K562 (cell line): ENCODE data around the gene FKBP15. TPM values are rescaled to one million over a fixed set of nuclear protein-coding genes. Genes with fewer than 3 reads are reported as not detected.

Experiments used
- ATAC-seq: fragments of 200-7000 bp; cut with Tn5 transposase; 3 replicates; pipeline ENCODE4 v1.9.1; 2020; ENCODE audit warnings: moderate library complexity
- BruUV-seq: library from RNA; stranded (reverse); fragments of 400-500 nt; replicated peaks from 2 replicates; lab custom pipeline; 2021; lab: Mats Ljungman, UMichigan
- CTCF ChIA-PET: fragments of 300-600 bp; formaldehyde crosslinking; extraction: SDS; loops from one replicate; lab custom pipeline; 2021; ENCODE audit warnings: low intra/inter-chr PET ratio; lab: Yijun Ruan, JAX
- POLR2A ChIA-PET: fragments of 300-600, 350-650 bp; sonication (Branson Sonifier 250); formaldehyde crosslinking; extraction: SDS; loops from one replicate; lab custom pipeline; 2021; ENCODE audit warnings: antibody characterized with exemption, inconsistent platforms; lab: Yijun Ruan, JAX
- DNase-seq, 4 experiments: peaks; one replicate each; pipeline versions ENCODE4 v3.0.0 to v3.0.0-alpha.2; 2011 to 2018; ENCODE audit warnings: low spot score in 3 of 4, mixed read lengths in 3 of 4; ENCODE audit errors: extremely low read depth in 1 of 4
- FAIRE-seq: peaks from 2 replicates; lab custom pipeline; 2011; peaks lifted over from hg19 to GRCh38; lab: Jason Lieb, UNC
- H2AFZ ChIP-seq: 2 replicates; pipeline ENCODE4 v1.6.0; 2011; ENCODE audit warnings: low read depth, low read length, control low read depth, inconsistent platforms
- H3K27ac ChIP-seq: fragments of 200-600 bp; 3 replicates; pipeline ENCODE4 v1.8.0; 2011; ENCODE audit warnings: low read depth, mild to moderate bottlenecking, control low read depth, inconsistent platforms, low read length, moderate library complexity, mixed read lengths; ENCODE audit errors: extremely low read depth
- H3K27me3 ChIP-seq, 2 experiments: fragments of 300-600 bp in 1 of 2; 2 replicates in 1 of 2; 3 replicates in 1 of 2; pipeline versions ENCODE4 v1.6.0 to v1.8.0; 2011; ENCODE audit warnings: inconsistent platforms in 2 of 2, low read length in 2 of 2, mild to moderate bottlenecking in 1 of 2, mixed read lengths in 1 of 2, moderate library complexity in 1 of 2; ENCODE audit not compliant: control insufficient read depth in 2 of 2, insufficient read depth in 2 of 2
- H3K36me3 ChIP-seq: fragments of 300-600 bp; 3 replicates; pipeline ENCODE4 v1.8.0; 2011; ENCODE audit warnings: mild to moderate bottlenecking, low read length, inconsistent platforms; ENCODE audit not compliant: control insufficient read depth, insufficient read depth
- H3K4me1 ChIP-seq, 2 experiments: fragments of 200-600 bp in 1 of 2; replicated peaks in 1 of 2; 2 replicates in 1 of 2; 3 replicates in 1 of 2; pipeline versions ENCODE4 v1.5.1 to v1.8.0; 2011; ENCODE audit warnings: inconsistent platforms in 2 of 2, low read length in 2 of 2, mild to moderate bottlenecking in 1 of 2, mixed read lengths in 1 of 2, moderate library complexity in 1 of 2; ENCODE audit not compliant: control insufficient read depth in 2 of 2, insufficient read depth in 2 of 2
- H3K4me2 ChIP-seq: 2 replicates; pipeline ENCODE4 v1.6.1; 2011; ENCODE audit warnings: low read length, control low read depth, inconsistent platforms, mixed read lengths; ENCODE audit not compliant: insufficient read depth
- H3K4me3 ChIP-seq: fragments of 200-600 bp; sonication (generic), shearing (Covaris generic); 2 replicates; pipeline ENCODE4 v1.5.1; 2016; ENCODE audit warnings: control low read depth, inconsistent platforms
- H3K79me2 ChIP-seq: fragments of 200-600 bp; 3 replicates; pipeline ENCODE4 v1.8.0; 2011; ENCODE audit warnings: low read length, inconsistent platforms; ENCODE audit not compliant: control insufficient read depth, insufficient read depth
- H3K9ac ChIP-seq, 2 experiments: 2 replicates each; pipeline versions ENCODE4 v1.6.0 to v1.6.1; 2011; ENCODE audit warnings: low read depth in 2 of 2, low read length in 2 of 2, control low read depth in 1 of 2, inconsistent platforms in 1 of 2, mild to moderate bottlenecking in 1 of 2, mixed read lengths in 1 of 2; ENCODE audit not compliant: insufficient read depth in 1 of 2
- H3K9me1 ChIP-seq: one replicate; pipeline ENCODE4 v1.6.0; 2011; ENCODE audit warnings: inconsistent platforms, mild to moderate bottlenecking, low read length, moderate library complexity; ENCODE audit not compliant: control insufficient read depth, insufficient read depth
- H3K9me3 ChIP-seq: replicated peaks from 2 replicates; pipeline ENCODE4 v1.5.1; 2011; ENCODE audit warnings: low read depth, low read length, inconsistent platforms; ENCODE audit not compliant: control insufficient read depth, insufficient read depth
- H4K20me1 ChIP-seq: replicated peaks from 2 replicates; pipeline ENCODE4 v1.6.1; 2011; ENCODE audit warnings: low read length, inconsistent platforms, mixed read lengths; ENCODE audit not compliant: control insufficient read depth, insufficient read depth
- DDX20 ChIP-seq: fragments of 450-650 bp; IDR thresholded peaks from 2 replicates; pipeline ENCODE4 v1.6.1; 2016; ENCODE audit warnings: missing genetic modification characterization, low read depth, mild to moderate bottlenecking, missing compliant biosample characterization, moderate library complexity
- U2AF1 ChIP-seq: fragments of 200-400 bp; formaldehyde crosslinking; optimal IDR thresholded peaks from 2 replicates; pipeline ENCODE3; 2017; ENCODE audit warnings: mild to moderate bottlenecking, low read depth, low read length, moderate library complexity
- ZNF707 ChIP-seq: fragments of 250-450 bp; sonication (Bioruptor Pico); conservative IDR thresholded peaks from 2 replicates; pipeline ENCODE4 v1.8.0; 2022; ENCODE audit warnings: inconsistent platforms, mild to moderate bottlenecking, moderate library complexity
- WGBS: fragments of 100-300 bp; shearing (Covaris generic); methylation state at CpG from one replicate; pipeline ENCODE4 v1.1.6; 2016; ENCODE audit warnings: low coverage, mixed read lengths; ENCODE audit not compliant: insufficient coverage; ENCODE audit errors: missing lambda C conversion rate; 5-methylcytosine and 5-hydroxymethylcytosine counted together
- in situ Hi-C: fragments of 300-500 bp; cut with MboI; formaldehyde crosslinking; loops from 4 replicates; pipeline ENCODE4 v1.15.0; 2018; ENCODE audit warnings: inconsistent platforms, mixed read lengths
- intact Hi-C: fragments of 100-400 bp; cut with micrococcal nuclease; formaldehyde crosslinking; loops from 2 replicates; pipeline ENCODE4 v1.14.2; 2022
- polyA plus RNA-seq, 8 experiments: library from polyadenylated mRNA; depleted of rRNA in 4 of 8; stranded (reverse) in 5 of 8; unstranded in 3 of 8; fragments of >200 nt; fragmentation: Nextera tagmentation in 2 of 8; fragmentation: Illumina TruSeq in 1 of 8; extraction: Ambion mirVana in 2 of 8; extraction: Trizol in 1 of 8; gene quantifications; 2 replicates each; pipeline versions ENCODE4 v1.2.1 to v1.2.3, GENCODE V29; 2011 to 2014; ENCODE audit warnings: inconsistent platforms in 1 of 8, missing spikeins in 1 of 8
- total RNA-seq, 7 experiments: library from RNA; depleted of rRNA in 6 of 7; stranded (reverse); fragments of >200 nt in 6 of 7; fragmentation: Illumina TruSeq in 2 of 7; extraction: Trizol in 2 of 7; gene quantifications; 2 replicates each; pipeline versions ENCODE4 v1.2.1 to v1.2.3, GENCODE V29; 2011 to 2021; ENCODE audit warnings: low replicate concordance in 1 of 7
- TF ChIP-seq, protein P1 (sequence below): sonication (generic); formaldehyde crosslinking; IDR thresholded peaks from 2 replicates; pipeline ENCODE4 v1.8.1; 2022; ENCODE audit warnings: missing genetic modification reagents
- TF ChIP-seq, protein P2 (sequence below), 2 experiments: fragments of 250-450 bp in 1 of 2; fragments of 450-650 bp in 1 of 2; sonication (Bioruptor Pico) in 1 of 2; IDR thresholded peaks; 2 replicates each; pipeline versions ENCODE4 v1.6.1 to v1.8.0; 2016 to 2021; ENCODE audit warnings: mild to moderate bottlenecking in 2 of 2, moderate library complexity in 2 of 2, missing compliant biosample characterization in 1 of 2, missing genetic modification characterization in 1 of 2
- TF ChIP-seq, protein P3 (sequence below), 2 experiments: fragments of 450-650 bp in 1 of 2; sonication (generic) in 1 of 2; formaldehyde crosslinking; conservative IDR thresholded peaks; 2 replicates each; pipeline versions ENCODE4 v1.4.0 to v1.8.1; 2020 to 2022; ENCODE audit warnings: mild to moderate bottlenecking in 1 of 2, missing genetic modification reagents in 1 of 2
- TF ChIP-seq, protein P4 (sequence below): fragments of 450-650 bp; formaldehyde crosslinking; IDR thresholded peaks from 2 replicates; pipeline ENCODE4 v1.4.0; 2020; ENCODE audit warnings: mild to moderate bottlenecking, moderate library complexity

Gene FKBP15
- total and polyA plus RNA-seq, 9 of the 15 experiments (the other 6 are each of a cell fraction or from before 2014, with no cell fraction given): 8.7 to 38.0 (median 18.9) TPM

DNA sequence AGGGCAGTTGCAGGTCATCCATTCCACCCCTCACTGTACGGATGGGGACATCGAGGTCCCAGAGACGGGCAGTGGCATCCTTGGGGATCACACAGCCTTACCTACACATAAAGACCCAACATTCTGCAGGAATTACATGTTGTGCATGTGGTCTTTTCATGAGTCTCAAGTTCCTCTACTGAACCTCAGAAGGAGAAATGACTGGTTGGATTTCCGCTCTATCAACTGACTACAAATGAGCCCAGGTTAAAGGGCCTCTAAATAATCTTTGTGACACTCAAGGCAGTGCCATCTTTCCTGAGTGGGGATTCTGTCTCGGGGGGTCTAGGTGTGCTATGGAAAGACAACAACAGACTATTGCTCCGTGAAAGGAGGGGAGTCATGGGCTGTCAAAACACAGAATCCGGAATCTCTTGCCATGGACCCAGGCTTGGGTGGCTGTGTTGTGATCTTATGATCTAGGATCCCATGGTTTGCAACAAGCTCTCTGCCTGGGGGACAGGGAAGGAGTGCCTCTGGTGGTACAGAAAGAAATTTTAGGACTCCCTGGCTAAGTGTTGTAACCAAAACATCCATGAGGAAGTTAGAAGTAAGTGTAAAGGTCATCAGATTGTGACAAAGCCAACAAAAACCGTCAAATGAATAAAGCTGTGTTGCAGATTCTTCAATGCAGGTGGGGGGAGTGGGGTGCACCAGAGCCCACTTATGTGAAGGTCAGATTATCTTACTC, 72.1 kb downstream of the FKBP15 start (continued):
- no peak for TF ChIP-seq U2AF1
- TF ChIP-seq, protein P1, sequence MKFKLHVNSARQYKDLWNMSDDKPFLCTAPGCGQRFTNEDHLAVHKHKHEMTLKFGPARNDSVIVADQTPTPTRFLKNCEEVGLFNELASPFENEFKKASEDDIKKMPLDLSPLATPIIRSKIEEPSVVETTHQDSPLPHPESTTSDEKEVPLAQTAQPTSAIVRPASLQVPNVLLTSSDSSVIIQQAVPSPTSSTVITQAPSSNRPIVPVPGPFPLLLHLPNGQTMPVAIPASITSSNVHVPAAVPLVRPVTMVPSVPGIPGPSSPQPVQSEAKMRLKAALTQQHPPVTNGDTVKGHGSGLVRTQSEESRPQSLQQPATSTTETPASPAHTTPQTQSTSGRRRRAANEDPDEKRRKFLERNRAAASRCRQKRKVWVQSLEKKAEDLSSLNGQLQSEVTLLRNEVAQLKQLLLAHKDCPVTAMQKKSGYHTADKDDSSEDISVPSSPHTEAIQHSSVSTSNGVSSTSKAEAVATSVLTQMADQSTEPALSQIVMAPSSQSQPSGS (CRISPR knock-in tag): no peak
- TF ChIP-seq, protein P2, sequence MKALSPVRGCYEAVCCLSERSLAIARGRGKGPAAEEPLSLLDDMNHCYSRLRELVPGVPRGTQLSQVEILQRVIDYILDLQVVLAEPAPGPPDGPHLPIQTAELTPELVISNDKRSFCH (CRISPR knock-in tag; IDR thresholded peaks at IDR 0.05): no peak
- TF ChIP-seq, protein P2 (tag; IDR thresholded peaks at IDR 0.05): peak; percentile 98

DNA sequence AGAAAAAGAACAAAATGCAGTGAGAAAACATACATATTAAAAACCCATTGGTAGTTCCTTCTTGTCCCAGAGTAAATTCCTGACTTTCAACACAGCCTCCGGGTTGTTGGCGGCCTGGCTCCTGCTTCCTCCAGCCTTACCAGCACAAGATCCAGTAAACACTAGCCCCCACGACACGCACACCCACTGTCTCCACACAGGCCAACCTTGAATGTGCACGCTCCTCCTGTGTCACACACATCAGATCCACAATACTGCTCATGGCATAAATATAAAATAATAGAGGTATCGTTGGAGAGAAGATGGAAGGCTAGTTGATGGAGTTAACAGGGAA, 72.7 kb downstream of the FKBP15 start:
- BruUV-seq: no TSS peak
- intact Hi-C loops: no loop called here

More for the DNA sequence above, 72.7 kb downstream of the FKBP15 start:
- peaks cover 11 to 14% of the 10 kb centered on the region in 2 experiments; a peak in 4 of 5 replicates for H3K4me1 ChIP-seq
- H3K9me3 ChIP-seq: no peaks in the 10 kb centered on the region; the same call in 1 of the 2 replicates
- H3K4me3 ChIP-seq: no peak overlapping the region
- no peak for TF ChIP-seq ZNF707 (CRISPR knock-in tag)
- TF ChIP-seq DDX20: no peak
- TF ChIP-seq, protein P3, sequence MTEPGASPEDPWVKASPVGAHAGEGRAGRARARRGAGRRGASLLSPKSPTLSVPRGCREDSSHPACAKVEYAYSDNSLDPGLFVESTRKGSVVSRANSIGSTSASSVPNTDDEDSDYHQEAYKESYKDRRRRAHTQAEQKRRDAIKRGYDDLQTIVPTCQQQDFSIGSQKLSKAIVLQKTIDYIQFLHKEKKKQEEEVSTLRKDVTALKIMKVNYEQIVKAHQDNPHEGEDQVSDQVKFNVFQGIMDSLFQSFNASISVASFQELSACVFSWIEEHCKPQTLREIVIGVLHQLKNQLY (CRISPR knock-in tag; conservative IDR thresholded peaks at IDR 0.05): no peak
- TF ChIP-seq, protein P4, sequence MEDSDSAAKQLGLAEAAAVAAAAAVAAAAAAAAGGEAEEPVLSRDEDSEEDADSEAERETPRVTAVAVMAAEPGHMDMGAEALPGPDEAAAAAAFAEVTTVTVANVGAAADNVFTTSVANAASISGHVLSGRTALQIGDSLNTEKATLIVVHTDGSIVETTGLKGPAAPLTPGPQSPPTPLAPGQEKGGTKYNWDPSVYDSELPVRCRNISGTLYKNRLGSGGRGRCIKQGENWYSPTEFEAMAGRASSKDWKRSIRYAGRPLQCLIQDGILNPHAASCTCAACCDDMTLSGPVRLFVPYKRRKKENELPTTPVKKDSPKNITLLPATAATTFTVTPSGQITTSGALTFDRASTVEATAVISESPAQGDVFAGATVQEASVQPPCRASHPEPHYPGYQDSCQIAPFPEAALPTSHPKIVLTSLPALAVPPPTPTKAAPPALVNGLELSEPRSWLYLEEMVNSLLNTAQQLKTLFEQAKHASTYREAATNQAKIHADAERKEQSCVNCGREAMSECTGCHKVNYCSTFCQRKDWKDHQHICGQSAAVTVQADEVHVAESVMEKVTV (CRISPR knock-in tag): no peak
- no peak overlapping the region for H3K27ac ChIP-seq
- H3K36me3 ChIP-seq: no peaks in the 10 kb centered on the region
- in situ Hi-C loops: no loop called here
- DNase-seq (no peak), ATAC-seq (no peak), FAIRE-seq (no peak)
- H2AFZ ChIP-seq: no peak overlapping the region
- POLR2A ChIA-PET: no interaction called here
- H4K20me1 ChIP-seq: no peaks in the 10 kb centered on the region
- H3K79me2 ChIP-seq: no peaks in the 10 kb centered on the region
- 45% methylated on average over 6 of the region's 6 CpGs for WGBS
- no peak overlapping the region for H3K4me2 ChIP-seq
- no peaks in the 10 kb centered on the region for H3K9me1 ChIP-seq
- peaks cover 13 to 15% of the 10 kb centered on the region in 2 experiments; a peak in 3 of 5 replicates for H3K27me3 ChIP-seq
- H3K9ac ChIP-seq: no peak overlapping the region
- CTCF ChIA-PET: no interaction called here
